Stimulated activated CD4-positive, alpha-beta T cell treated with anti-CD3 and anti-CD28 coated beads, Interleukin-4, amount 100 ng/mL, for 4 hours (primary cell): ENCODE results near the gene UNC45A.
"Not testable (repeated sequence)": the region's sequence is repeated elsewhere in the genome, so short reads cannot be mapped to it uniquely, and the experiment has no call there.

Source experiments
- DNase-seq, 2 experiments: peaks; one replicate each; pipeline ENCODE4 v3.0.0-alpha.2; 2020

The UNC45A gene

DNA sequence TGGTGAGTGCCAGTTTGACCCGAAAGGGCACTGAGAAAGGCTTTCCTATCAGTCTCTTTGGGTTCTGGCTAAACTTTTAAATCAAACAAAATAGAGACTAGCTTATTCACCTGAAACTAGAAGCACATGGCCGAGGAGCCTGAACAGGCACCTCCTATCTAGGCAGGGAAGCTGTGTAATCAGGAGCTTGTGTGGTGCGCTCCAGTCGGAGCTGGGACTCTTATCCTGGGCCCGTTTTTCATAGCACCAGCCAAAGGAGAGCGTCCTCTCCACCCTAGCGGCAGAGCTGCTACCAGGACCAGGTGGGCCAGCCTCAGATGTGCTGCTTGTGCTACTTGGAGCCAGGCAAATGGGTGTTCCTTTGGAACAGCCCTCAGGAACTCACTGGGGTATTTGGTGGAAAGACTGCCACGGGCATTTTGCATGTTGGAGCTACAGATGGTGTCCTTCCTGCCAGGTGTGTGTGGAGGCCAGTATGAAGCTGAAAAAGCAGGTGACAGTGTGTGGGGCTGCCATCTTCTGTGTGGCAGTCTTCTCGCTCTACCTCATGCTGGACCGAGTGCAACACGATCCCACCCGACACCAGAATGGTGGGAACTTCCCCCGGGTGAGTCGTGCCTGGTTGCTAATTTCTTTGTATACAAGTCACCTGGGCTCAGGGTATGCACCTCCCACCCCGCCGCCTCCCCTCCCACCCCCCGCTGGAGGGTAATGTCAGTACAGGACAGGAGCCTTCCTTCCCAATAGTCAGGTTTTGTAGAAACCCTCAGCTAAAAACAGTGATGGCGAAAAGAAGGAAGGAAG lies 31.1 kb upstream of the UNC45A start:
- DNase-seq: no peak

DNA sequence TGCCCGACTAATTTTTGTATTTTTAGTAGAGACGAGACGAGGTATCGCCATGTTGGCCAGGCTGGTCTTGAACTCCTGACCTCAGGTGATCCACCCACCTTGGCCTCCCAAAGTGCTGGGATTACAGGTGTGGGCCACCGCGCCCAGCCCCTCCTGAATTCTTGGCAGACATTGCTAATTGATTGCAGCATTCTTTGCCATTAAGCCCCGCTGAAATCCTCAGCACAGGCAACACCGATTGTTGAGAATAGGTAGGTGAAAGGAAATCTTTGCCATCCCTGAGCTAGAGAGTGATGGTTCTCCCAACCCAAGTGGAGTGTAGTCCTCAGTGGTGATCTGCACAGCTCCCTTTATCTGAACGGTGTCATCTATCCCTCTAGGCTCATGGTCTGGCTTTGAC lies 30.3 kb upstream of the UNC45A start:
- DNase-seq: no peak

DNA sequence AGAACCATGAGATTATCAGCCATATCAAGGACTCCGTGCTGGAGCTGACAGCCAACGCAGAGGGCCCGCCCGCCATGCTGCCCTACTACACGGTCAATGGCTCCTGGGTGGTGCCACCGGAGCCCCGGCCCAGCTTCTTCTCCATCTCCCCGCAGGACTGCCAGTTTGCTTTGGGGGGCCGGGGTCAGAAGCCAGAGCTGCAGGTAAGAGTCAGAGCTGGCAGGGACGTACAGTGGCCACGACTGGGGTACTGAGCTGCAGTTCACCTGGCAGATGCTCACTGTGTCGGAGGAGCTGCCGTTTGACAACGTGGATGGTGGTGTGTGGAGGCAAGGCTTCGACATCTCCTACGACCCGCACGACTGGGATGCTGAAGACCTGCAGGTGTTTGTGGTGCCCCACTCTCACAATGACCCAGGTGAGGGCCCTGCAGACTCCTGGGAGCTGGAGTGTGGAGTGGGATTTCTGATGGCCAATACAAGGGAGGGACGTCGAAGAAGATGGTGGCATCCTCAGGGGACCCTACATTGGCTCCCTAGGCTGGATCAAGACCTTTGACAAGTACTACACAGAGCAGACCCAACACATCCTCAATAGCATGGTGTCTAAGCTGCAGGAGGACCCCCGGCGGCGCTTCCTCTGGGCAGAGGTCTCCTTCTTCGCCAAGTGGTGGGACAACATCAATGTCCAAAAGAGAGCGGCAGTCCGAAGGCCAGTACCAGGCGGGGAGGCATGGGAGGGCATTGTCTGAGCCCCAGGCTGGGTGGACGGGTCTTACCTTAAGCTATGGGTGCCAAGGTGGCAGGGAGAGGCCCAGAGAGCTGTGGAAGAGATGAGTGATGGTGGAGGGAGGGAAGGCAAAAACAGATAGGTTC lies 29.5 kb upstream of the UNC45A start:
- no peak for DNase-seq

DNA sequence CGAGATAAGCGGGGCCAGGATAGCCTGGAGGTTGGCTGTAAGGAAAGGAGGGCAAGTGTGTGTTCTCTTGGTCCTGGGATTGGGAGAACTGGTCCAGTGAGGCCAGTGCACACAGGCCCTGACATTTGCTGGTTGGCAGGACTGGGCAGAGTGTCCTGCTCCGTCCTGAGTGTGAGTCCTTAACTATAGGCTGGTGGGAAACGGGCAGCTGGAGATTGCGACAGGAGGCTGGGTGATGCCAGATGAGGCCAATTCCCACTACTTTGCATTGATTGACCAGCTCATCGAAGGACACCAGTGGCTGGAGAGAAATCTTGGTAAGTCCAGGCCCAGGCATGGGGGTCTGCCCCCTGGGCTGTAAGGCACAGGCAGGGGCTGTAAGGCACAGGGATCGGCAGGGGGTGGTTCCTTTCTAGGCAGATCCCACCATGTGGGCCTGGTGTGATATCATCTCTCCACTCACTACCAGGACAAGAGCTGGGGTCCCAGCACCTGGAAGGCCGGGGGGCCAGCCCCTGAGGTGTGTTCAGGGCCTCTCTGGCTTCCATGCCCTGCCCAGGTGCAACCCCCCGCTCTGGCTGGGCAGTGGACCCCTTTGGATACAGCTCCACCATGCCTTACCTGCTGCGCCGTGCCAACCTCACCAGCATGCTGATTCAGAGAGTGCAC lies 28.8 kb upstream of the UNC45A start:
- no peak for DNase-seq

DNA sequence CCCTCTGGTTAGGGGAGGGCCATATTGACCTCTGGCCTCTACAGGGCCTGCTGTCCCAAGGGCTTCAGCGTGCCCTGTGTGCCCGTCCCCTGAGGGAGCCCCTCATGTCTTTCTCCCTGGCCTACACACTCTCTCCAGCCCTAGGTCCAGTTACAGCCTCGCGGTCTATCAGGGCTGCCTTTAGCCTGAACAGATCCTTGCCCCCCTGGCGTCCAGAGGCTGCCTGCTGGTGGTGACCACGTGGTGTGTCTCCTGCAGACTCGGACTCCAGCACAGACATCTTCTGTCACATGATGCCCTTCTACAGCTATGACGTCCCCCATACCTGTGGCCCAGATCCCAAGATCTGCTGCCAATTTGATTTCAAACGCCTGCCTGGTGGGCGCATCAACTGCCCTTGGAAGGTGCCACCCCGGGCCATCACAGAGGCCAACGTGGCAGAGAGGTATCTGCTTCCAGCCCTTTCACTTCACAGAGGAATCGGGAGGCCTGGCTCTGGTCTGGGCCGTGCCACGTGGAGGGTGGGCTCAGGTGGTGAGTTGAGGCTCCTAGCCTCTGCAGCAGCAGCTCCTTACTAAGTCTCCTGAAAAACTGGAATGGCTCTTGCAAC lies 27.9 kb upstream of the UNC45A start:
- DNase-seq: no peak

DNA sequence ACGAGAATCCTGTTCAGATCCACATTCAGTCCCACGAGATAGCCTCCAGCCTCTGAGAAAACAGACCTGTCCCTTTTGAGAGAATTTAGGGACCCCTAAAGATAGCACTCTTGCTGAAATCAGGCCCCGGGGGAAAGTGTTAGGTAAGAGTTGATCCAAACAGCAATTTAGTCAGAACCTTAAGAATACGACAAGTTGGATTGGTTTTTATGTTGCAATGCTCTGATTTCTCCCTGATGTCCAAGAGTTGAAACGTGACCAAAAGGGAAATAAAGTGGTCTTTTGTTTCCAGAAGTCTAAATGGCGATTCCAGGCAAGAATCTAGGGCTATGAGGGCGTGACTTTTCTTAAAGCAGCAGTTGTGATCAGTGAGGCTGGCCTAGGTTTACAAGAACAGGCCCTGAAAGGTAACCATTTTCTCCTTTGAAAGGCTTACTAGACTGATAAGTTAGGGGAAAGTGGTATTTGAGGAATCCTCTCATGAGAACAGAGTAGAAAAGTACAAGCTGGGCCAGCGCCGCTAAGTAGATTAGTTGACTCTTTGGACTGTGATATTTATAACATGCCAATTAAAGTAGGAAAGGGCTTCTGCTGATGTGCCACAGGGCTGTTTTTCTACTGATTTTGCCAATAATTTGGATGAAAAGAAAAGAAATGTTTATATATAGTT lies 27.1 kb upstream of the UNC45A start:
- no peak for DNase-seq

DNA sequence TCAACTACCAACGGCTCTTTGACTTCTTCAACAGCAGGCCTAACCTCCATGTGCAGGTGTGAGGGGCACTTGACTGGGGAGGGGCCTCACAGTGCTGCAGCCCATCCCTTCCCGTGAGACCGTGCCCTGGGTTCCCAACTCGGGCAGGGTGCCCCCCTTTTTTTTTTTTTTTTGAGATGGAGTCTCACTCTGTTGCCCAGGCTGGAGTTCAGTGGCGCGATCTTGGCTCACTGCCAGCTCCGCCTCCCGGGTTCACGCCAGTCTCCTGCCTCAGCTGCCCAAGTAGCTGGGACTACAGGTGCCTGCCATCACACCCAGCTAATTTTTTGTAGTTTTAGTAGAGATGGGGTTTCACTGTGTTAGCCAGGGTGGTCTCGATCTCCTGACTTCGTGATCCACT lies 25.6 kb upstream of the UNC45A start:
- DNase-seq: not testable (repeated sequence)

DNA sequence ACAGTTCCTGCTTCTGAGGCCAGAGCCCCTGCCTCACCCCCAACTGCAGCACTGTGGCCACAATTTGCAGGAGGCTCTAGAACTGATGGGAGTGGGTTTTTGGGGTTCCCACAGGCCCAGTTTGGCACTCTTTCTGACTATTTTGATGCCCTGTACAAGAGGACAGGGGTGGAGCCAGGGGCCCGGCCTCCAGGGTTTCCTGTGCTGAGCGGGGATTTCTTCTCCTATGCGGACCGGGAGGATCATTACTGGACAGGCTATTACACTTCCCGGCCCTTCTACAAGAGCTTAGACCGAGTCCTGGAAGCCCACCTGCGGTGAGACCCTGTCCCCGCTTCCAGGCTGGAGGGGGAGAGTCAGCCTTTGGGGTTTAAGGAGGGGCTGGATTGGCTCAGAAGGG lies 25.1 kb upstream of the UNC45A start:
- no peak for DNase-seq

DNA sequence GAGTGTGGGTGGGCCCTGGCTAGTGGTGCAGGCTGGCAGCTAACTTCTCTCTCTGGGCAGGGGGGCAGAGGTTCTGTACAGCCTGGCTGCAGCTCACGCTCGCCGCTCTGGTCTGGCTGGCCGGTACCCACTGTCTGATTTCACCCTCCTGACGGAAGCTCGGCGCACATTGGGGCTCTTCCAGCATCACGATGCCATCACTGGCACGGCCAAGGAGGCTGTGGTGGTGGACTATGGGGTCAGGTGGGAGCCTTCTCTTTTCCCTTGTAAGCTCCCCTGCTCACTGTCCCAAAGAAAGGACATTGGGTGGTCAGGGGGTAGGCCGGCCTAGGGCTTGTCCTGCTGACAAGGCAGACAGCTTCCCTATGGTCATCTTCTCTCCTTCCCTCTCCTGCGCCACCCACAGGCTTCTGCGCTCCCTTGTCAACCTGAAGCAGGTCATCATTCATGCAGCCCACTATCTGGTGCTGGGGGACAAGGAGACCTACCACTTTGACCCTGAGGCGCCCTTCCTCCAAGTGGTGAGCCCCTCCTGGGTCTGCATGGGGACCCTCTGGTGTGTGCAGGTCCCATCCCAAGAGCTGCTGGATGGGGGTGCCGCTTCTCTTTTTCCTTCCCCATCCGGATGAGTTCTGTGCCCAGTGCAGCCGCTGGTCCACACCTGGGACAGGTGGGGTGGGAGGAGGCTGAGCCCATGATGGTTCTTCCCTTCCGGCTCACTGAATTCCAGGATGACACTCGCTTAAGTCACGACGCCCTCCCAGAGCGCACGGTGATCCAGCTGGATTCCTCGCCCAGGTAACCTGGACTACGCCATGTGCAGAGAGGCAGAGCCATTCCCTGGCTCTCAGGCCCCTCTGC lies 24.4 kb upstream of the UNC45A start:
- no peak for DNase-seq

DNA sequence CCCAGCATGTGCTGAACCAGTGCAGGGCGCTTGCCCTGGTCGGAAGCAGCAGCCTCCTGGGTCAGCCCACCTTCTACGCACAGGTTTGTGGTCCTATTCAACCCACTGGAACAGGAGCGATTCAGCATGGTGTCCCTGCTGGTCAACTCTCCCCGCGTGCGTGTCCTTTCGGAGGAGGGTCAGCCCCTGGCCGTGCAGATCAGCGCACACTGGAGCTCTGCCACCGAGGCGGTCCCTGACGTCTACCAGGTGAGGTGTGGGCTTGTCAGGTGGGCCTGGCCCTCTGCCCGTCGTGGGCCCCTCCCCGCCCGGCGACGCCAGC lies 23.8 kb upstream of the UNC45A start:
- DNase-seq: no peak

DNA sequence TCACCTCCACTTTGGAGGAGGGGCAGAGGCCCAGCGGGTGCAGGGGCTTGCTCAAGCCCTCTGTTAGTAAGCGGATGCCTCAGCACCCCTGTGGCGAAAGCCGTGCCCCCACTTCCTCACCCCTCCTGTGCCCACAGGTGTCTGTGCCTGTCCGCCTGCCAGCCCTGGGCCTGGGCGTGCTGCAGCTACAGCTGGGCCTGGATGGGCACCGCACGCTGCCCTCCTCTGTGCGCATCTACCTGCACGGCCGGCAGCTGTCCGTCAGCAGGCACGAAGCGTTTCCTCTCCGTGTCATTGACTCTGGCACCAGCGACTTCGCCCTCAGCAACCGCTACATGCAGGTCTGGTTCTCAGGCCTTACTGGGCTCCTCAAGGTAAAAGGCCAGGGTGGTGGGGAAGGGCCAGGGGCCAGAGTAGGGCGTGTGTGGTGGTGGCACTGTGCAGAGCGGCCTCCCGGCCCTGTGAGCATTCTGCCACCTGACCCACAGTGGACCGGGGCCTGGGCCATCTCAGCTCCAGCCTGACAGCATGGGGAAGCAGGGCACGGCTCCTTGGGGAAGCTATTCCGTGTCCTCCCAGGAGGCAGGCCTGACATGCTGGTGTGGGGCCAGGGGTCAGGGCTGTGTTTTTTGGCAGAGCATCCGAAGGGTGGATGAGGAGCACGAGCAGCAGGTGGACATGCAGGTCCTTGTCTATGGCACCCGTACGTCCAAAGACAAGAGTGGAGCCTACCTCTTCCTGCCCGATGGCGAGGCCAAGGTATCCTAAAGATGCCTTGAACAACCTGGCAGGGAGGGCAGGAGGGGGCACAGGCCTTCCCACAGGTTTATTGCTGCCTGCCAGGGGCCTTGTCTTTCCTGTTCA lies 22.9 kb upstream of the UNC45A start:
- no peak for DNase-seq

DNA sequence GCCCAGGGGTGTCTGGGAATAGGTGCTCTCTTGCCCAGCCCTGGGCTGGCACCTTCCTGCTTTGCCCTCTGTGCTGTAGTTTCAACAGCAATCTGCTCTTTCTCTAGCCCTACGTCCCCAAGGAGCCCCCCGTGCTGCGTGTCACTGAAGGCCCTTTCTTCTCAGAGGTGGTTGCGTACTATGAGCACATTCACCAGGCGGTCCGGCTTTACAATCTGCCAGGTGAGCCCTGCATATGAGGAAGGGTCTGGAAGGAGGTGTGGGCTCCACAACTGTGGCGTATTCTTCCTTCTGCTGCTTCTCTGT lies 22.4 kb upstream of the UNC45A start:
- DNase-seq: no peak

DNA sequence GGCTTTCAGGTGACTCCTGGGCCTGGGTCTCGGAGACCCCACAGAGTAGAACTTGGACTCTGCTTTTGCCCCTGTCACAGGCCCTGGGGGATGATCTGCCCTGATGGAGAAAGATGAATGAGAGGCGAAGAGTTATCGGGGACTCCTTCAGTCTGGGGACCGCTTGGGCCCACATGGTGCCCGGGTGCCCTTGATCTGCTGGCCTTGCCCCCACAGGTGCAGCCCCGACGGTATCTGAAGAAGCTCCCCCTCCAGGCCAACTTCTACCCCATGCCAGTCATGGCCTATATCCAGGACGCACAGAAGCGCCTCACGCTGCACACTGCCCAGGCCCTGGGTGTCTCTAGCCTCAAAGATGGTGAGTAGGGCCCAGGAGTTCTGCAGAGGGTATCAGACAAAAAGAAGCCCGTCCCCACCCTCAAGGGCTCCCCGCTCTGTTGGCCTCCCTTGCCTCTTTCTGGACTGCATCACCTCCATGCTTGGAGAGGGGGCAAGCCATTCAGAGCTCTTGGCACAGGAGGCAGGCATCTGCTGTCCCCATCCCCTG lies 21.6 kb upstream of the UNC45A start:
- no peak for DNase-seq

DNA sequence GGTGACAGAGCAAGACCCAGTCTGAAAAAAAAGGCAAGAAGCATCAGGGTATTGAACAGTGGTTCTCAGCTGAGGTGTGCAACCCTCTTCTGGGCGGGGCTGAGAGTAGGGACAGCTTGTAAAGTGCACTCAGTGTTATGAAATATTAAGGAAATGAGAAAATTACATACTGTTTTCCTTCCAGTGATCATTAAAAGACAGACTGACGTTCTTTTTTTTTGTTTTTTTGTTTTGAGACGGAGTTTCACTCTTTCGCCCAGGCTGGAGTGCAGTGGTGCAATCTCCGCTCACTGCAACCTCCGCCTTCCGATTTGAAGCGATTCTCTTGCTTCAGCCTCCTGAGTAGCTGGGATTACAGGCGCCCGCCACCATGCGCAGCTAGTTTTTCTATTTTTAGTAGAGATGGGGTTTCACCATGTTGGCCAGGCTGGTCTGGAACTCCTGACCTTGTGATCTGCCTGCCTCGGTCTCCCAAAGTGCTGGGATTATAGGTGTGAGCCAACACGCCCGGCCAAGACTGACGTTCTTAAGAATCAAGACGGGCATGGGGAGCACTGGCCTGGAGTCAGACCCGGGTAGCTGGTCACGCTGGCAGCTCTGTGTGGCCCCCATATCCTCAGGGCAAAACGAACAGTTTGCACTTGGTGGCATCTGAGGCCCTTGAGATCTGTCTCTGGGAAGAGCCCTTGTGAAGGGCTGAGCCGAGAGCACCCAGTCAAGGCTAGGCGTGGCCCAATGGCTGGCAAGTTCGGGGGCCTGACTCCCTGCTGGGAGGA lies 20.6 kb upstream of the UNC45A start:
- DNase-seq: no peak

DNA sequence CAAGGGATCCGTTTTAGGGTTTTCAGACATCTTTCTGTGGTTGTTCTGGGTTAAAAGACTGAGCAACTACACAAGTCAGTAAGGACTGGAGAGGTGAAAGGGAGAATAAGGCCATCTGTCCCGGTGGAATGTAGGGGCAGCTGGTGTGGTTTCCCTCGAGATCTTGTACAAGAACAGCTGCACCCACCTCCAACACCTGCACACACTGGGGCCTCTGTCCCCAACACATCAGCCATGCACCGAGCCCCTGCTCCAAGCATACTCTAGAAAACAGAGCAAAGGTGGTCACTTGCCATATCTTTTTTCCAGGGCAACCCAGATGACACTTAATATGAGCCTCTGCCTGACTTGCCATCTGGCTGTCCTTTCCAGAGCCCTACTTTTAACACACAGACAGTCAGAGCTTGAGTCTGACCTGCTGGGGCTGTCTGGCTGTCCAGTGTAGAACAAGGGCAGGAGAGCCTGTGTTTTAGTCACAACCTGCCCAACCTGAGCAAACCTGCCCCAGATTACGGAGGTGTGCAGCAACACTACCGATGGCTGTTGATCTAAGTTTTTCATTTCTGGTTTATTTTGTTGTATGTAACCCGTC lies 19.8 kb upstream of the UNC45A start:
- DNase-seq: no peak

DNA sequence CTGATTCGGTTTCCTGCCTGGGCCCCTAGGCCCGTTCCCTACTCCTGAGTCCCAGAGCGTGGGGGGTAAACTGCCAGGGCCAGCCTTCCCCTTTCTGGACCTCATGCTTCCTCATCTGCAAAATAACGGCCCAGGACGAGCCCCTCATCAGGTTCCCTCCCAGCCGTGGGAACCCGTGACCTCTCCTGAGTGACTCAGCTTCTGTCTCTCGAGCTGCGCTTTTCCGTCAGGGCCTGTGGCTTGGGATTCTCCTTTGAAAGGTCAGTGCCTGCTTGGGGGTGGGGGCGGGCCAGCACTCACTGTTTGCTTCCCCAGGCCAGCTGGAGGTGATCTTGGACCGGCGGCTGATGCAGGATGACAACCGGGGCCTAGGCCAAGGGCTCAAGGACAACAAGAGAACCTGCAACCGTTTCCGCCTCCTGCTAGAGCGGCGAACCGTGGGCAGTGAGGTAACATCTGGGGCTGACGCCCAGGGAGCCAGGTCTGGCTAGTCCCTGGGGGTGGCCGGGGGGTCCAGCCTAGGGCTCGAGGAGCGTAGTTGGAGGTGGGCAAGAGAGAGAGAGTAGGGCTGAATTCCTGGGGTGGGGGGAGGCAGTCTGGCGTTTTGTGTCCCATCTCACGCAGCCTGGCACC lies 19.2 kb upstream of the UNC45A start:
- DNase-seq: no peak

DNA sequence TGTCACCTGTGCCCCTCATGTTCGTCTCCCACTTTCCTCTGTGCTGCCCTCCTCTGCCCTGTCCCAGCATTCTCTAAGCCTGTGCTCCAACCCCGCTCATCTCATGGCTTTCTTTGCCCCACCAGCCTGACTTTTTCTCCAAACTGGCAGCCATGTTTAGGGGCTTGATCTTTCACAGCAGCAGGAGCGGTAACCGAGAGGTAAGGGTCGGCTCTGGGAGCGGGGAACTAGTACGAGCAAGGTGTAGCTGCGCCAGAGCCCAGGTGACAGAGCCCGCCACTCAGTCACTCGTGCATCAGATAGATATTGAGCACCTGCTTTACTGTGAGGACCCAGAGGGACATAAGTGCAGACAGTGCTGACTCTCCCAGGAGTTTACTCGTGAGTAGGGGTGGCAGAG lies 18.6 kb upstream of the UNC45A start:
- DNase-seq: no peak

DNA sequence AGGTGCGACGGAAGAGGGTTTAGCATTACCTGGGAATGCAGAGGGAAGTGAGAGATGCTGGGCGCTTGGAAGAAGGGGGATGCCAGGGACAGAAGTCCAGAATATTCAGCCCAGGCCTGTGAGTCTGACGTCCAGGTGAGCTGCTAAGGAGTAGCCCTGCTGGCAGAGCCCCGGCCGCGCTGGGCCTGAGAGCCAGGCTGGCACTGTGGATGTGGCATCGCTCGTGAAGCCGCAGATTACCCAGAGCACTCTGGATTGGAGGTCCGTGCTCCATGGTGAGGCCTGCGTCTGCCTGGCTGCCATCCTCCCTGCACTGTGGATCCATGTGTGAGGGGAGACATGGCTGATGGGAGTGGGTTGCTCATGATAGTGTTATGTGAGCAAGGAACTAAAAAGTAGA lies 17.5 kb upstream of the UNC45A start:
- DNase-seq: no peak
